Stimulated activated CD4-positive, alpha-beta T cell treated with anti-CD3 and anti-CD28 coated beads, Interleukin-15, amount 100 ng/mL, for 24 hours (primary cell): ENCODE data around the gene RAB30.

ENCODE experiments used
- DNase-seq: peaks from one replicate; pipeline ENCODE4 v3.0.0-alpha.2; 2020

Gene RAB30, protein sequence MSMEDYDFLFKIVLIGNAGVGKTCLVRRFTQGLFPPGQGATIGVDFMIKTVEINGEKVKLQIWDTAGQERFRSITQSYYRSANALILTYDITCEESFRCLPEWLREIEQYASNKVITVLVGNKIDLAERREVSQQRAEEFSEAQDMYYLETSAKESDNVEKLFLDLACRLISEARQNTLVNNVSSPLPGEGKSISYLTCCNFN

GRCh38 chr11:83071567-83072349 lies at the start of gene RAB30:
Gene RAB30, minus strand, starts transcription at chr11:83071897. Its CDS starts 74,581 bp downstream, at chr11:82997316.
- peak; percentile 94 for DNase-seq

GRCh38 chr11:83120327-83120726 lies 48.6 kb upstream of the RAB30 start:
- no peak for DNase-seq

GRCh38 chr11:83119216-83119615 lies 47.5 kb upstream of the RAB30 start:
- no peak for DNase-seq

DNA sequence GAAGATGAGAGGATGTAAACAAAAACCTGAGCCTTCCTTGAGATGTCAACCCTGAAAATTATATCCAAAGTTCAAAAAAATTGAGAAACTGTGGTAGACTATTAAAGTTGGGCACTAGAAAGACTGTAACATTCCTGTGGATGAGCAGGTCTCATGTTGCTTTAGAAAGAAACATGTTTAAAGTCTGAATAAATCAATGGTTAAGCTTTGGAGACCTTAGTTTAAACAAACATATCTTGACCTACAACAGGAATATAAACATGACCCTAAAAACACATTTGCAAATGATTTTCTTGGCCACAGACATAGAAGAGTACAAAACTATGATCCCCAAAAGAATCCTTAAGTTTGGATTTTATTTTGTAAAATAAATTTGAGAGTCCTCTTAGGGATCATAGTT lies 47.1 kb upstream of the RAB30 start:
- DNase-seq, result no peak

- no peak for DNase-seq
Observed at GRCh38 chr11:83116015-83116641, 44.4 kb upstream of the RAB30 start.

DNA sequence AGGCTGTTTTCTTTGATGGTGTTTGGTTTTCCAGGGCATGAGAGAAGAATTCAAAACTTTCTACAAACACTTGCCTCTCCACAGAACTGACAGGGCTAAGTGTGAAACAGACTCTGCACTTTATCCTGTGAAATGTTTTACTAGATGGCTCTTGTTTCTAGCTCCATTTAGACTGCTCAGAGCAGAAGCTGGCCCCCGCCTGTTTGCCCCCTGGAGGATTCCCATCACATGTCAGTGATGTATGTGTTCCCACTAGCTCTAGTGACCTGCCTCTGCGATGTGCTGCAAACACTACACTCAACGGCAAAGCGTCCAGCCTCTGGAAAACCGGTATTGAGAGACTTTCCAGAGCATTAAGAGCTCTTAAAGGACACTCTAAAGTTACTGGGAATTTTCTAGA lies 43.9 kb upstream of the RAB30 start:
- no peak for DNase-seq

DNA sequence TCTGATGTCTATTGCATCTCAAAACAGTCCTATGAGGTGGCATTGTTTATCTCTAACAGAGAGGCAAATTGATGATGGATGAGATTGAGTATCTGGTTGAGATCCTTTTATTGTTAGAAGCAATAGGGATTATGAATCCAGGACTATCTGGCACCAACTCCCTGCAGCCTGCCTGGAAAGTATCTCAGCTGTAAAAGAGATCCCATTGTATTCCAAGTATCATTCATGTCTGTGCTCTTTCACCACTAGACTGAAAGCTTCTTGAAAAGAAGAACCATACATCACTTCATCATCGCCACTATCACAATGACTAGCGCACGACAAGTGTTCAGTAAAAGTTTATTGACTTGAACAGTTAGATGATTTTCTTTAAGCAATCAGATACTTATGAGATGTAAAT lies 43.3 kb upstream of the RAB30 start:
- no peak for DNase-seq

GRCh38 chr11:83112886-83113285 lies 41.2 kb upstream of the RAB30 start:
- no peak for DNase-seq

- DNase-seq, result no peak
Observed at GRCh38 chr11:83105168-83105567, 33.5 kb upstream of the RAB30 start.

DNA sequence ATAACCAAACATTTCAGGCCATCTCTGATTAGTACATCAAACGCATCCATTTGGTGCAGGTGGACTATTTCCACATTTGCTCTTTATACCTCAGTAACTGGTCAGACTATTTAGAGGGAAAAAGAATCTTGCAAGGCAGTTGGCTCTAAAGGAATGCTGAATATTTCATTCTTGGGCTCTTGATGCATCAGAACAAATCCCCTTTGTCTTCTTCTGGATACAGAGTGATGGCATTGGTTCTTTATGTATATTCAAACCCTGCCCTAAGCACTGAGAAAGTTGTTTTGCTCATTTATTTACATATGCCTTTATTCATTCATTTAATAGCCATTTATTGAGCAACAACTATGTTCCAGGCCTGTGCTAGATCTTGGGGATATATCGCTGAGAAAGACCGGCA lies 31.1 kb upstream of the RAB30 start:
- no peak for DNase-seq

DNA sequence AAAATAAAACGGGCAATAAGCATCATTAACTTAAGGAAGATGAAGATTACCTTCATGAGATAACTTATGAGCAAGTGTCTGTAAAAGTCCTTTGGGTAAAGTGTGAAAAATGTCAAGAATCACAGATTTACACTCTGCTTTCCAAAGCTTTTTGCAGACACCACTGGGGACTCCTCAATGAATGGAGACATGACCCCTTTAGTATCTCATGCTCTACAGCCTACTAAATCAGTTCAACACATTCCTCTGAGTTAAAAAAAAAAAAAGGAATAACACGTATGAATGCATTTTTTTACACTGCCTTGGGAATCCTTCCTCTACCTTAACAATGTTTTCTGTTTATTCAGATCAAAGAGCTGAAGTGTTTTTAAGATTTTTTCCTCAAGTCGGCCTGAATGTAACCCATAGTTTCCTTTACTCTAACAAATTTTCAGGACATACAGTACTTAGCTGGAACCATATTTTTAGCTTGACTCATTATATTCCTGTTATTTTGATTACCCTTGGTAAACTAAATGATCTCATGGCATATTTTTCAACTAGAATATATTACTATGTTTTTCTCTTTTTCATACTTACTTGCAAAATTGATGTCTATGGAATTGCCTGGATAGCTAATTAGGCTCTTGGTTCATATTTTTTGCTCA lies 25.9 kb upstream of the RAB30 start:
- no peak for DNase-seq

- DNase-seq, result no peak
Observed at GRCh38 chr11:83093634-83094033, 21.9 kb upstream of the RAB30 start.

DNA sequence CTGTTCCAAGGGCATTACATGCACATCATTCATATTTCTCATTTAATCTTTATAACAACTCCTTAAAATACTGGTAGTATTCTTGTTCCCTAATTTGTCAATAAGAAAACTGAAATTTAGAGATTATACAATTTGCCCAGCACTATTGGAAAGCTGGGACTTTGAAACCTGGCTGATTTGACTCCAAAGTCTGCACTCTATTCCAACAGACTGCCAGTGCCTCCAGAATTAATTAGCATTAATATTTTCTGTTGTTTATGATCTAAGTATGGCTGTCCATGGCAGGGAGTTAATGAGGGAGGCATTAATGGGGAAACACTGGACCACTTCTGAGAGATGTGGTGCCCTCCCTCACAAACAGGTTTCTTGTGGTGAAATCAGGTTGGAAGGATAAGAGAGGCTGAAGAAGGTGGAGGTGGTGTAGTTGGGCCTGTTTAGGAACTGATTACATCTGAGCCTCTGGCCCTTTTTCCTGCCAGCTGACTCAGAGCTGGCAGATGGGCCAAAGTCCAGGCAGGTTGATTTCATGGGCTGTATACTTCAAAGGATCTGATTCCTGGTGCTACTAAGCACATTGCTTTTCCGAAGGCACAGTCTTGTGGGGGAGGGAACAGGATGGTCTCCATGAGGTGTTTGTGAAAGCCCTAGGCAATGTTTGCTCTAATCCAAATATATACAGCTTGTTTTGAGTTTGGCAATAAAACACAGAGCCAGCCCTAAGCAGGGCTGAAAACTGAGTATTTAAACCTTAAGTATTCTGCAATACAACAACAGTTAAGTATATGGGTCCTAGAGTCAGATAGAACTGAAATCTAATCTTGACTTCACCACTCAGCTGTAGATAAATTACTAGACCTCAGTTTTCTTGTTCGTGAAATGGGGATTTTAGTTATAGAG lies 21.0 kb upstream of the RAB30 start:
- no peak for DNase-seq

DNA sequence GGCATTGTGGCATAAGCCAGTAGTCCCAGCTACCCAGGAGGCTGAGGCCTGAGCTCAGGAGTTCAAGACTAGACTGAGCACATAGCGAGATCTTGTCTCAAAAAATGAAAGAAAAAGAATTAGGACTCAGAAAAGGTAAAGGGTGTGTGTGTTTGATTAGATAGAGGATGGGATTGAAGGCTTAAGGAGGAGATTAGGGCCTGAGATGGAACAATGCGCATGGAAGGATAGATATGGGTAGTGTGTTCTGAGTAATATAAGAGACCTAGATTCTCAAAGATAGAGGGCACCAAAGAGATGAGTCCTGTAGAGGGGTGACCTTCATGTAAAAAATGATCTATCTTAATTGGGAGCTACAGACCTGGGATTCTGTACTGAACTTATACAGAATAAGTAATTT lies 17.3 kb upstream of the RAB30 start:
- DNase-seq, result no peak

DNA sequence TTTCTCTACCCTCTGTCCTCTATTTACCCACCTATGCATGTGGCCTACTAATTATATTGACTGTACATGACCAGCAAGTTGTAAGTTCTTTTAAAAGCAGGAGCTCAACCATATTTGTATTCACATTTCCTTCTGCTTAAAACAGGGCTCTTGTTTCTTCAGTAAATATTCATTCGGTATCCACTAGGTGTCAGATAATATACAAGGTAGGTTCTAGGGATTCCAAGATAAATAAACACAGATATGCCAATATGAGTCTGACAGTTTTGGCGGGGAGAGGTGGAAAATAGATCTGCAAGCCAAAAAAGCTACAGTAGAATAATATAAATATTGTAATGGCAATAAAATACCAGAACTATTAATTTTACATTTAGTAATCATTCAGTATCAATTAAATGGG lies 15.3 kb upstream of the RAB30 start:
- DNase-seq, result no peak

GRCh38 chr11:83079820-83080219 lies 8.1 kb upstream of the RAB30 start:
- no peak for DNase-seq

- no peak for DNase-seq
Observed at GRCh38 chr11:83078269-83078668, 6.6 kb upstream of the RAB30 start.

- no peak for DNase-seq
Observed at GRCh38 chr11:83073884-83074283, 2.2 kb upstream of the RAB30 start.

DNA sequence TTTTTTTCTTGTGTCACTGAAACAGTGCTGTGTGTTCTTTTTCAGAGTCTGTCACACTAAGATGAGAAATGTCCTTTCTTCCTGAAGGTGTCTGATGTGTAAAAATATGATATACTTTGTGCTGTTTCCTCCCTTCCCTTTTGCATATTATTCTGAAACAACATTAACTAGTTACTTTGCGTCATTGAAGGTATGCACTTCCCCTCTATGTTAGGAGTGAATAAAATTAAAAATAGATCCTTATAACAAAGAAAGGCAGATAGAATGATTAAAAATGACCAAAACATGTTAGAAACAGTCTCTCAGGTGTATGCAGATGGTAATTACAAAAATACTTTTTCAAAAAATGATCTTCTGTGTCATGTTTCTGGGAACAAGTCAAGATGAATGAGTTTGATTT lies 1.6 kb upstream of the RAB30 start:
- DNase-seq, result no peak

DNA sequence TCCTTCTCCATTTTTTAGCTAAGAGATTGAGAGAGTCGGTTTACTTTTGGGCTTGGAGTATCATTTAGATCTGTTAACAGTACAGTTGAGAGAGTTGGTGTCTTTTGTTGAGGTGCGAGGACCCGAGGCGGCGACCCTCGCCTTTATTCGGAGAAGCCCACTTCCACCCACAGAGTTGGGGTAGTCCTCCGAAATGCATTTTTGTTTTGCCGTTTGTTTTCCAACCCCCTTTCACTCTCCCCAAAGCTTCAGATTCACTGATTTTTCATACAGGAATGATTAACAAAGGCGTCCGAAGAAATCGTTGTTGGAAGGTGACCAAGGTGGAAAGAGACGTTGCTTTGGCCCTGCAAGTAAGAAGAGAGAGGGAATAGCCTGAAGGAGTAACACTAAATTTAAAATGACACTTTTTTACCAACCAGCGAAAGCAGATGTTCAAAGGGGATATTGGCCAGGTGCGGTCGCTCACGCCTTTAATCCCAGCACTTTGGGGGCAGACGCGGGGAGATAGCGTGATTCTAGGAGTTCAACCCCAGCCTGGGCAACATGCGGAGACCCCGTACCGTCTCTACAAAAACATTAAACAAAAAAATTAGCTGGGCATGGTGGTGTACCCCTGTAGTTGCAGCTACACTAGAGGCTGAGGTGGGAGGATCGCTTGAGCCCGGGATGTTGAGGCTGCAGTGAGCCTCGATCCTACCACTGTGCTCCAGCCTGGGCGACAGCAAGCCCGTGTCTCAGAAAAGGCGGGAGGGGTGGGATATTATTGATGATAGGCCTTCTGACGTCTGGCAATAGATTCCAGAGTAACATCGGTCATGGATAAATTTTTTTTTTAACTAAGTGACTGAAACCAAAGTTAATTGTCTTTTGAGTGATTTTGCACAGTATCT lies 899 bp upstream of the RAB30 start:
- DNase-seq, result no peak

GRCh38 chr11:83070731-83071566 lies 748 bp downstream of the RAB30 start:
- peak; percentile 49 for DNase-seq
